K562 (cell line): ENCODE data around the gene BDP1.

Experiments used
- DNMT1 ChIP-seq: fragments of 450-650 bp; IDR thresholded peaks from 2 replicates; pipeline ENCODE4 v1.6.1; 2016; ENCODE audit warnings: antibody characterized with exemption, mild to moderate bottlenecking
- MYC ChIP-seq, 2 experiments: fragments of 250-450 bp in 1 of 2; sonication (Bioruptor Pico) in 1 of 2; IDR thresholded peaks; 2 replicates each; pipeline versions ENCODE4 v1.5.1 to v1.6.1; 2012 to 2021; ENCODE audit warnings: low read depth in 2 of 2, borderline replicate concordance in 1 of 2, improper control_type of control experiment in 1 of 2, low read length in 1 of 2, mild to moderate bottlenecking in 1 of 2, moderate library complexity in 1 of 2
- RFX5 ChIP-seq: IDR thresholded peaks from 2 replicates; pipeline ENCODE4 v1.6.1; 2011; ENCODE audit warnings: low read depth, mild to moderate bottlenecking, improper control_type of control experiment, low read length
- ZFX ChIP-seq: sonication (generic); formaldehyde crosslinking; IDR thresholded peaks from 2 replicates; pipeline ENCODE4 v1.8.0; 2022; ENCODE audit warnings: mild to moderate bottlenecking, missing genetic modification reagents, moderate library complexity
- ZNF589 ChIP-seq: fragments of 200-800 bp; sonication (Bioruptor generic); IDR thresholded peaks from 2 replicates; pipeline ENCODE4 v1.6.1; 2016; ENCODE audit warnings: low read depth, missing genetic modification characterization, missing compliant biosample characterization
- TF ChIP-seq, protein P1 (sequence below): sonication (generic); formaldehyde crosslinking; IDR thresholded peaks from 2 replicates; pipeline ENCODE4 v1.8.0; 2022; ENCODE audit warnings: missing genetic modification reagents, mild to moderate bottlenecking, borderline replicate concordance

DNA sequence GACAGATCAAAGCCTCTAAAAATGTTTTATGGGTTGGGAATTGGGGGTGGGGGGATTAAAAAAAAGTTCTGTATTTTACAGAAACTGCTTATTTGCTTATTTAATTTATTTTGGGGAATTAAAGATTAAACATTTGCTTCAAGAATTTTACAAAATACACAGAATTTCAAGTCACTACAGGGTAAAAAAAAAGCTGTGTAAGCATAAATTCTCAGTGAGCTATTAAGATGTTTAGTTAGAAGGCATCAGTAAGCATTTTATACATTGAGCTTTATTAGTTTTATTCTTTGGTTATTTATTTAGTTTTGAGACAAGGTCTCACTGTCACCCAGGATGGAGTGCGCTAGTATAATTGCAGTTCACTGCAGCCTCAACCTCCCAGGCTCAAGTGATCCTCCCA lies 5.2 kb downstream of the BDP1 start:
- no peak for TF ChIP-seq ZNF589 (CRISPR knock-in tag)
- TF ChIP-seq ZFX = no peak
- no peak for TF ChIP-seq RFX5
- no peak for TF ChIP-seq MYC (IDR thresholded peaks at IDR 0.05; ENCODE audit: low read depth, low read length)
- no peak for TF ChIP-seq MYC (CRISPR knock-in tag; IDR thresholded peaks at IDR 0.05; ENCODE audit: borderline replicate concordance, low read depth)
- TF ChIP-seq, protein P1, sequence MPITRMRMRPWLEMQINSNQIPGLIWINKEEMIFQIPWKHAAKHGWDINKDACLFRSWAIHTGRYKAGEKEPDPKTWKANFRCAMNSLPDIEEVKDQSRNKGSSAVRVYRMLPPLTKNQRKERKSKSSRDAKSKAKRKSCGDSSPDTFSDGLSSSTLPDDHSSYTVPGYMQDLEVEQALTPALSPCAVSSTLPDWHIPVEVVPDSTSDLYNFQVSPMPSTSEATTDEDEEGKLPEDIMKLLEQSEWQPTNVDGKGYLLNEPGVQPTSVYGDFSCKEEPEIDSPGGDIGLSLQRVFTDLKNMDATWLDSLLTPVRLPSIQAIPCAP = no peak
- TF ChIP-seq DNMT1 = no peak
